Nucleus accumbens (tissue), 56 donors: ENCODE results near the gene CDCA5.

Experiments used
- DNase-seq, 56 donors: peaks; one replicate each; lab custom pipeline; 2025; lab: John Stamatoyannopoulos, UW

Gene CDCA5

DNA sequence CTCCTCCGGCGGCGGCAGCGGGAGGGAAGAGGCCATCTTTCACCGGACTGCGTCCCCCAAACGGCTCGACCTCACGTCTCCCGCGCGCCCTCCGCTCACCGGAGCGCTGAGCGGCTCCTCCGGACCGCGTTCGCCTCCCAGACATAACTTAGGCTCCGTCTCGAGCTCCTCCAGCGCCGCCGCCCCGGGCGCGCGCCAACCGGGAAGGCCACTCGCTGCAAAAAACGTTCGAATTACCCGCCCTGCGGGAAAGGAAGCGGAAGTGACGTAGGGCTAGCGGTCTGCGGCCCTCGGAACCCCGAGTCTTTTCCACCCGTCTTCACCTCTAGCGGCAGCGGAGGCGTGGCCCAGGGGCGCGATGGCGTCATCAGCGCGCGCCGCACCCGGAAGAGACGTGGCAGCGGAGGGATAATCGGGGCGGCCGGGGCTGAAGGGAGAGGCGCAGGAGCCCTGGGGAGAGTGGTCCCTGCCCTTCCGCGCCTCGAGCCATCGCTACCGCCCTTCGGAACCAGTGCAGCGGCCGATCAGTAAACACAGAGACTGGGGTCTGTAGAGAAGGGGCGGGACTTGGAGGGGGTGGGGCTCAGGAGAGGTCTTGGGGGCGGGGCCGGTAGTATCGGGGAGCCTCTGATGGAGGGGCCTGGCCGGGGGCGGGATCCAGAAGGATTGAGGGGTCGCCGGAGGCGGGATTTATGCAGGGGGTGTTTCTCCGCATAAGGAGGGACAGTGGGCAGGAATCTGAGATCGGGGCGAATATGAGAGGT lies at the start of gene CDCA5, which contains the start of gene ZFPL1:
TSS of gene CDCA5 (minus strand) at position 207 of the 764 bp plus-strand sequence. CDS start at position 145, 62 bp downstream.
TSS of gene ZFPL1 (plus strand) at position 389 of the 764 bp plus-strand sequence. CDS start 477 bp downstream, outside the sequence.
- peak; percentile 43 to 98 (median 92) for DNase-seq

DNA sequence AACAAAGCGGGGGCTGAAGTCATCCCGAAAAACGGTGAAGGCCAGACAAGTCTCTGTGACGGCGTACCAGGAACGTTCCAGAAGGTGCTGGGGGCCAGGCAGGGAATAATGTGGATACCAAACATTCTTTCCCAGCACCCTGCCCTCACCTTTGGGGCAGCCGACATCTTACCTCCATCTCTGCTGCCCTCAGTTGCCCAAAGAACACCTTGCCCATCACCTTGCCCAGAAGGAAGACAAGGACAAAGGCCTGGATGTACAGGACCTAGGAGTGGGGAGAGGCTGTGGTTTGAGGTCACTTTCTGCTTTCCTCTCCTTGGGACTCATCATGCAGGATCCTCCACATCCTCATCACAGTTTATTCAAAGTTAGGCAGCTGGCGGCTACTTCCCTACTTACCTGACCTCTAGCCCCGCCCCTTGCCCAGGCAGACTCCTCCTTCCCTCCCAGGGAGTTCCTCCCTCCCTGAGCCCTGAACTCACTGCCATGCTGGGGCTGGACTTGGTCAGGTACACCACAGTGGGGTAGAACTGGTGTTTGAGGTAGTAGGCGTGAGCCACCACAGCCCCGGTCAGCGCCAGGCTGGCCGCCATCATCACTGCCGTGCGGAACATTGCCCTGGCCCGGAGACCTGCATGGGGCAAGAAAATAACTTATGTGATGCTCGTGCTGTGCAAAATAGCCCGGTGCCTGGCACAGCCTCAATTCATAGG lies 49.3 kb upstream of the CDCA5 start:
- peak in 1 of 56 donors; percentile 16 for DNase-seq

DNA sequence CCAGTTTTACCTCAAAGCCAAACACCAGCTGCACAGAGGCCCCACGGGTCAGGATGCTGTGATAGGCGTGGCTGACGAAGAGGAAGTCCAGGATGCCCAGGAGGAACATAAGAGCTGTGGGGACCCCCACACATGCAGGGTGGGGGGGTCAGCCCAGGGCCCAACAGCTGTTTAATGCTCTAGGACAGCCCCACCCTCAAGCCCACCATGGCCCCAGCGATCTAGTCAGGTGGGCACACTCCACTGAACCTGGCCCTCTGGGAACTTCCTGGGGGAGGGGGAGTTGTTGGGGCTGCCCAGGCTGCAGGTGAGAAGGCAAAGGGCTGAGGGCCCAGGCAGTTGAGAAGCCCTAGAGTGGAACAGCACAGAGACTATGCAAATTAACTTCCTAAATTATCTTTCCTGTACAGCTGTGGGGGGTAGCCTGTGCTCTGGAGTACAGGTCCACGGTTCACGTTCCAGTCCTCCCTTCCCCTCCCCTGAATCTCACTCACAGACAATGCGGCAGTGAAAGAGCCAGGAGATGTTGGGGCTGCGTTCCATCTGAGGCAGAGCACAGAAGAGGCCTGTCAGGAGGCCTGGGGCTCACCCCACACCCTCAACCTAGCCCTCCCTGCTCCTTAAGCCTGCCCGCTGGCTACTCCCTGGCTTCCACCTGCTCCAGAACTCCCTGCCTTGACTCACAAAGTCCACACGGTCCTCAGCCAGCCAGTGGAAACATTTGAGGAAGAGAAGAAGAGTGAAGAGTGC lies 48.6 kb upstream of the CDCA5 start:
- no peak for DNase-seq

GRCh38 chr11:65131895-65132237 lies 48.0 kb upstream of the CDCA5 start:
- DNase-seq: no peak

DNA sequence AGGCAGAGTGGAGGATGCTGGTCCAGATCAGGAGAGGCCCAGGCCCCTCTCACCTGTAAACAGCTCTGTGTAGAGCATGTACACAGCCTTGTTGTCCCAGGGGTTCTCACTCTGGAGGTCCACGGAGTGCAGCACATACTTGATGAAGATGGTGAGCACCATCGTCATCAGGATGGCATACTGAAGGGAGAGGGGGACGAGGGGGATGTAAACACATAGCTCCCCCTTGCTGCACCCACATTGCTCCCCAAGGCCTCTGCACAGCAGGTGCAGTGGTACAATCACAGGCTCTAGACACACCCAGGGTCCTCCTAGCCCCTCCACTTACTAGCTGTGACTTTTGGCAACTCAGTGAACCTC lies 47.6 kb upstream of the CDCA5 start:
- DNase-seq: no peak

GRCh38 chr11:65130631-65131416 lies 47.0 kb upstream of the CDCA5 start:
- DNase-seq: no peak

DNA sequence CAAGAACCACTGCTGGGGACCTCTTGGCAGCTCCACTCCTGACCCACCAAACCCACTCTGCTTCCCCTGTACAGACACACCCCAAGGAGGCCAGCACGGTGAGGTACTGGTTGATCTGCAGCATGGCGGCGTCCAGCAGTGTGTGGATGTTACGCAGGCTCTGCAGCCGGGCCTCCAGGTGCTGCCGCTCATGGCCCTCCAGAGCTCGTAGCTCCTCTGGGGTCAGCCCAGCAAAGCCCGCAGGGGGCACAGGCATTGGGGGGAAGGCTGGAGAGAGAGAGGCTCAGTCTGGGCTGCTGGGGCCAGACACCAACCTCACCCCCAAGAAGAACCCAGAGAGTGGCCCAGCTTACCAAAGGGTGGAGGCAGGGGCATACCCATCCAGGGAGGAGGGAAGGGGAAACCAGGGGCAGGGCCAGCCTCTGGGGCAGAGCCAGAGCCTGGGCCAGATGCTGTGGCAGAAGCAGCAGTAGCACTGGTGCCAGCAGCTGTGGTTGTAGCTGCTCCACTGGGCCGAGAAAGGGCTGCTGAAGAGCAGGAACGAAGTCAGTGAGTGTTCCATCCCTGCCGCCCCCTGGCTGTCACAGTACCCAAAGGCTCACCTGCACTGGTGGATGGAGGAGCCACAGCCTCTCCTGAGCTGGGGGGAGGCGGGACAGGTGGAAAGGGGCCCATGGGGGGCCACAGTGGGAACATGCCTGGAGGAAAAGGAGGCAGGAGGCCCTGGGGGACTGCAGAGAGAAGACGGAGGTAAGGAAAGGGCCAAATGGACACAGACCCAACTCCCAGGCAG lies 46.0 kb upstream of the CDCA5 start:
- DNase-seq: no peak

DNA sequence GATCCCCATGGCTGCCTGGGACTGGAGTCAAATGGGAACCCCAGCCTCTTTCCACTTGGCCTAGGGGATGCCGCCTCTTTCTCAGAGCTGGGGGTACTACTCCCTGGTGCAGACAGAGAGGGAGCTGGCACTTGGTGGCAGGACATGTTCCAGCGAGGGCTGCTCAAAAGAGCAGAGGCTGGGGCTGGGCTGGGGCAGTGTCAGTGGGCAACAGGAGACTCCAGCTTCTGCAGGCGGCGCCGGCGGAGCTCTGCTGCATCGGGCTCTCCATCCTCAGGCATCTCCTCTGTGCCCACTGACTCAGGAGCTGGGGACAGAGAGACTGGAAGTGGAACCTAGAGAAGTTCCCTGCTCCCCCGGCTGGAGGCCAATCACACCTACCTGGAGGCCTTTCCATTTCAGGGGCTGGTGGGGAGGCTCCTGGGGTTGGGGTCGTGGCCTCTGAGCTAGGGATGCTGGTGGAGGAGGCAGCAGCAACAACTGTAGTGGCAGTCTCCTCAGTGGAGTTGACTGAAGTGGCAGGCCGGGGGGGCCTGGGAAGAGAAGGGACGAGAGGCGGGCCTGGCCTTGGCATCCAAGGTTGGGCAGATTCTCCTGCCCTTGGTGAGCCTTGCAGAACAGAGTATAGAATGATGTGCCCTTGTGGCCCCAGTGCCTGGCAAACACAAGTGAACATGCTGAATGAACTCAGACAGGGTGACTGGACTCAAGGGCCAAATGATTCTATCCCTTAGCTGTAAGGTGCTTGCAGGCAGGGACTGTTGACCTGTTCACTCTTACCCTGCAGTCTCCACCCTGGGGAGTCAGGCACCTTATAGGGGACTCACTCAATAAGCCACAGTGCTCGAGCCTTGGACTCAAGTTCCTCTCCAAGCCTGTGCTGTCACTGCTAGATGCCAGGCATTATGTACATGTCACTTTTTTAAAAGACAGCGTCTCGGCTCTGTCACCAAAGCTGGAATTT lies 44.6 kb upstream of the CDCA5 start:
- DNase-seq: no peak

GRCh38 chr11:65127473-65128181 lies 43.8 kb upstream of the CDCA5 start:
- DNase-seq: no peak

GRCh38 chr11:65126624-65127274 lies 42.9 kb upstream of the CDCA5 start:
- no peak for DNase-seq

GRCh38 chr11:65125197-65126056 lies 41.6 kb upstream of the CDCA5 start:
- no peak for DNase-seq

DNA sequence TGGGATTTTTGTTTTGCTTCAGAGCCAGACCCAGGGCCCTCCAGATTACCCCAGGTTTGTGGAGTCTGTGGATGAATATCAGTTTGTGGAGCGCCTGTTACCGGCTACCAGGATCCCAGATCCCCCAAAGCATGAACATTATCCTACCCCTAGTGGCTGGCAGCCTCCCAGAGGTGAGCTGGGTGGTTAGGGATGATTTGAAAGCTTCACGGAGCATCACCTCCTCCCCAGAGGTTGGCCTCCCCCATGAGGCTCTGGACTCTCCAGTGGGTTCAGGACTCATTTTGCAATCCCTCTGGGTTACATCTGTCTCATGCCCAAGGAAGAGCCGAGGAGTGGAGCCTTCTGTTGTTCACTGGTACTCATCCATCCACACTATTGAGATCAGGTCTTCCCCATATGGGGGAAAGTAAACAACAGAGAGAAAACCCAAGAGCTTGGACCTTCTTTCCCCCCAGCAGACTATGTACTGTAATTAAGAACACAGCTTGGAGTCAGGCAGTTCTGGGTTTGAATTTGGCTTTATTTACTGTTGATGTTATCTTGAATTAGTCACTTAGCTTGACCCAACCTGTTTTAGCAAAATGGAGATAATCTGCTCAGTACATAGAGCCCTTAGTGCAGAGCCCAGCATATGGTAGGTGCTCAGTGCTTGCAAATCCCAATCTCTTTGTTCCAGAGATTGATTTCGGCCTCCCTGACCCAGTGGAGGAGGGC lies 40.8 kb upstream of the CDCA5 start:
- DNase-seq: no peak

DNA sequence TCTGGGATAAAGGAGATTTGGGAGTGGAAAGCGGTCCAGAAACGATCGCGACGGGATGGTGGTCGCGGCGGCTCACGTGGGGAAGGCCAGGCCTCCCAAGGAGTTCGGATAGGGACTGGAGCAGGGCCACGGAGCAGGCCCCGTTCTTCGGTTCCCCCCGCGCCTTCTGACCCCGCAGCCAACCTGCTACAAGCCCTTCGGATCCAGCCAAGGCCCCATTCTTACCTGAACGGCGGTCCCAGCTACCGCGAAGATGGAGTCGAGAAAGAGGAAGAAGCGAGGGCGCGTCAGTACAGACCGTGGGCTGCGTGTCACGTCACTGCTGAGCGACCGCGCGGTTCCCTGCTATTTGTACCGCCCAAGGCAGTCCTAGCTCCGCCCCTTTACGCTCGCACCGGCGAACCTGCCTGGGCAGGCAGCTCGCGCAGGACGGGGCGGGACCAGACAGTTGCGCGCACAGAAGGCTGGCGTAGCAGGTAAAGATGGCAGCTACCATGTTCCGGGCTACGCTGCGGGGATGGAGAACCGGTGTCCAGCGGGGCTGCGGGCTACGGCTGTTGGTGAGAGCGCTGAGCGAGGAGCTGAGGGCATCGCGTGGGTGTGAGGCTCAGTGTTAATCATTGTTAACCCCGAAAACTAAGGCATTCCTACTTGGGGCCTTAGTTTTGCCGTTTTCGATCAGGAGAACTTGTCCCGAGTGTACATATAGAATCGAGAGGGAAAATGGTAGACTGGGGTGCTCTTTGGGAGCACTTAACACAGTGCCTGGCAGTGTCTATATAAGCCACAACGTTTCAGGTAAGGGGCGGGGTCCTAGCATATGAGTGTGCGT lies 38.2 kb upstream of the CDCA5 start, which contains the start of the genes FAU and MRPL49:
TSS of gene FAU (minus strand) at position 270 of the 832 bp plus-strand sequence. CDS start 321 bp downstream, outside the sequence.
TSS of gene MRPL49 (plus strand) at position 457 of the 832 bp plus-strand sequence. CDS start at position 483, 26 bp downstream.
- peak; percentile 48 to 98 (median 91) for DNase-seq

- no peak for DNase-seq
Observed at GRCh38 chr11:65121447-65121864, 37.6 kb upstream of the CDCA5 start.
